Measurements from ENCODE around the gene CDH22.

DNA sequence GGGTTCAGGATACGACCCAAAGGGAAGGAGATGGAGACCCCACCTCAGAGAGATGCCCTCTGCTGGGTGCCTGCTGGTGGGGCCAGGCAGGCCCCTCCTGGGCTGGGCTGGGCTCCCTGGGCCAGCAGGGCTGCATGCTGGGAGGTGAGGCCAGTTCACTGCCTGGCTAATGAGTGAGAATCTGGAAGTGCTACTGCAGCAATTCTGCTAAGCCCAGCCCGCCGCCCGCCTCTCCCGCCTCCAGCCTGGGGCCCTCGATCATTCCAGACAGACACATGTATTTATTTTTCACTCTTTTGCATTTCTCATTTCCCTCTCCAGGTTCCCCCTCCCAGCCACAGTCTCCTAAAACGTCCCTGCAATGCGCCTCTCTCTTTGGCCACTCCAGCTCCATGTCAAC lies 79.6 kb downstream of the CDH22 start:
- TF ChIP-seq HOXB6 (CRISPR knock-in tag; IDR thresholded peaks at IDR 0.05; ENCODE audit: borderline replicate concordance) (no peak), CBX5 (IDR thresholded peaks at IDR 0.05; ENCODE audit: borderline replicate concordance, low read depth) (no peak)
- TF ChIP-seq, protein P1, sequence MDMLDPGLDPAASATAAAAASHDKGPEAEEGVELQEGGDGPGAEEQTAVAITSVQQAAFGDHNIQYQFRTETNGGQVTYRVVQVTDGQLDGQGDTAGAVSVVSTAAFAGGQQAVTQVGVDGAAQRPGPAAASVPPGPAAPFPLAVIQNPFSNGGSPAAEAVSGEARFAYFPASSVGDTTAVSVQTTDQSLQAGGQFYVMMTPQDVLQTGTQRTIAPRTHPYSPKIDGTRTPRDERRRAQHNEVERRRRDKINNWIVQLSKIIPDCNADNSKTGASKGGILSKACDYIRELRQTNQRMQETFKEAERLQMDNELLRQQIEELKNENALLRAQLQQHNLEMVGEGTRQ (CRISPR knock-in tag; IDR thresholded peaks at IDR 0.05), result no peak
